HL-60/S4 (cell line): Measurements from ENCODE around the gene SH3TC1.

Experiments
- in situ Hi-C: fragments of 300-500 bp; cut with MboI; formaldehyde crosslinking; loops from 2 replicates; pipeline ENCODE4 v1.14.3; 2022; ENCODE audit warnings: low sequenced_read_pairs

Gene SH3TC1

DNA sequence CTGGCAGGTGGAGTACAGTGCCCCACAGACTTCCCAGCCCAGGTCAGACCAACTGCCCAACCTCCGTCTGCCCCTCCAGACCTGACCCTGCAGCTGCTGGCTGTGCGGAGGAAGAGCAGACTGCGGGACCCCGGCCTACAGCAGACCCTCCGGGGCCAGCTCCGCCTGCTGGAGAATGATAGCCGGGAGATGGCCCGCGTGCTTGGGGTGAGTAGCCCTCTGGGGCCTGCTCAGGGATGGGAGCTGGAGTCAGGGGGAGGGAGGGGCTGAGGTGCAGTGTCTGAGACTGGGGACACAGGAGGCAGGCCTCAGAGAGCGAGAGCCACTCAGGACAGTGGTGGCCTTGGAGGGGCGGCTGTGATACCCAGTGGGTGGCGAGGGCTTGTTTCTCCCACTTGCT is 13.5 kb downstream of the SH3TC1 start:
- in situ Hi-C loops, result no loop called here

DNA sequence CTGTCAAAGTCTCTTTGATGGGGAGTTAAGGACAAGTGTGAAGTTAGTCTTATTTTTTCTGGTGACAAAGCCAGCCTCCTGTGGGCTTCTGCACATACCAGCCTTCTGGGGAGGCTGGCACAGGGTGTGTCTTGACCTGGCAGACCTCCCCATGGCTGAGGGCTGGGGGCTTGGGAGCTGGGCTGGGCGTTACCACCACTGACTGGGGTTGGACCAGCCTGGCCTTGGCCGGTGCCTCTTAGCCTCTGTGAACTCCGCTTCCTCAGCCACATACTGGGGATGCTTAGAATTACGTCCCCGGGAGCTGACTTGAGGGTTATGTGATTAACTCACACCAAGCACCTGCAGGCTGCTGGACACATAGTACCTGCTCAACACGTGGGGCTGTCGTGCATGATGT is 14.0 kb downstream of the SH3TC1 start:
- in situ Hi-C loops, result no loop called here

DNA sequence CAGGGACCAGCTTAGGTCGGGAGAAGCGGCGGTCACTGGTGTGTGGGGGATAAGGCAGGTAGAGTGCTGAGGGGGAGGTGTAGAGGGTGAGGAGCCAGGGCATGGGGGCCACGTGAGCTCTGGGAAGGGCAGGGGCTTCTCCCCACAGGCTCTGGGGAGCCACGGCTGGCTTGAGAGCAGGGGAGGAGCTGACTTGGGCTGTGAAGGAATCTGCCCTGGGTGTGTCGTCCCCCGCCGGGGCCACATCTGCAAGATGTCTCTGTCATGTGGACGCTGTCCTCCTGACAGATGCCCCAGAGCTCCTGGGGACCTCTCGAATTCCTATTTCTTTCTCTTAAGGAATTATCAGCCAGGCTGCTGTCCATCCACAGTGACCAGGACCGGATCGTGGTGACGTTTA is 15.0 kb downstream of the SH3TC1 start:
- in situ Hi-C loops, result no loop called here

DNA sequence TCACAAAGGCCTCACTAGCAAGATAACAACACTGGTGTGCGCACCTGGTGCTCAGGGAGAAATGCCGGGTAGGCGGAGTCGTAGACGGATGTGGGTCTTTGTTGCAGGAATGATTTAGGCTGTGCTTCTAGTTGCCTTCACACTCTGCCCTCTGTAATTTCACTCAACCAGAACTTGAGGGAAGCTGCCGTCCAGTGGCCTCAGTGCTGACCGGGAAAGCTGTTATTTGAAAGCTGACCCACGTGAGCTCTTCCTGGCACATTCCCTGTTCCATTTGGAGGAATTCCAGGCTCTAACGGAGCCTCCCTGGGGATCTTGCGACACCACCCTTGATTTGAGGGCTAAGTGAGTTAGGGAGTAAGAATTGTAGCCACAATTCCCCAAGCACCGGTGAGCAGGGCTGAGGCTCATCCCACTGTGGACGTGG is 15.9 kb downstream of the SH3TC1 start:
- in situ Hi-C loops, result no loop called here

DNA sequence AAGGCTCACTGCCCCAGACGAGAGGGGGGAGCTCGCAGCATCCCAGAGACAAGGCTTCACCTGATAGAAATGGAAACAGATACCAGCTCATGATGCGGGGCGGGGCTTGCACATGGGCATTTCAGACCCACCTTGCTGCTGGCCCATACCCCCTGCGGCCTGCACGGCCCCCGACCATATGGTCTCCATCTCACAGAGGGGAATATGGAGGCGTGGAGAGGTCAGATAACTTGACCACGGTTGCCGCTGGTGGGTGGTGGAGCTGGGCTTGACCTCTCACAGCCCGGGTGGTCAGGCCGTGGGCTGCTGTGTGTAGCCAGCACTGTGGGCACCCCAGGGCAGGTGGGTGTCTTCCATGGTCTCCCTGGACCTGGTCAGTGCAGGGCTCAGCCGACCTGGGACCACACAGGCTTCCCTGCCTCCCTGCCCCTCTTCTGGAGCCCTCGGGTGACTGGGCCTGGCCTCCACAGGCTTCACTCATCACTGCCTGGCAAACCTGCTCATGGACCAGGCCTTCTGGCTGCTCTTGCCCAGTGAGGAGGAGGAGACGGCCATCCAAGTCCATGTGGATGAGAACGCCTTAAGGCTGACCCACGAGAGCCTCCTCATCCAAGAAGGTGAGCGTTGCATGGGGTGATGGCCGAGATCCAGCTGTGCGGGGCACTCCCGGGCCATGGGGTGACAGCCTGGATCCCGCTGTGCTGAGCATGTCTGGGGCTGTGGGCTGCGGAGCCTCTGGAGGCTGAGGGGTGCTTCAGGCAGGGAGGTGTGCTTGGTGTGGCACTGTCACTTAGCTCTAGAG is 16.8 kb downstream of the SH3TC1 start:
- in situ Hi-C loops, result no loop called here

DNA sequence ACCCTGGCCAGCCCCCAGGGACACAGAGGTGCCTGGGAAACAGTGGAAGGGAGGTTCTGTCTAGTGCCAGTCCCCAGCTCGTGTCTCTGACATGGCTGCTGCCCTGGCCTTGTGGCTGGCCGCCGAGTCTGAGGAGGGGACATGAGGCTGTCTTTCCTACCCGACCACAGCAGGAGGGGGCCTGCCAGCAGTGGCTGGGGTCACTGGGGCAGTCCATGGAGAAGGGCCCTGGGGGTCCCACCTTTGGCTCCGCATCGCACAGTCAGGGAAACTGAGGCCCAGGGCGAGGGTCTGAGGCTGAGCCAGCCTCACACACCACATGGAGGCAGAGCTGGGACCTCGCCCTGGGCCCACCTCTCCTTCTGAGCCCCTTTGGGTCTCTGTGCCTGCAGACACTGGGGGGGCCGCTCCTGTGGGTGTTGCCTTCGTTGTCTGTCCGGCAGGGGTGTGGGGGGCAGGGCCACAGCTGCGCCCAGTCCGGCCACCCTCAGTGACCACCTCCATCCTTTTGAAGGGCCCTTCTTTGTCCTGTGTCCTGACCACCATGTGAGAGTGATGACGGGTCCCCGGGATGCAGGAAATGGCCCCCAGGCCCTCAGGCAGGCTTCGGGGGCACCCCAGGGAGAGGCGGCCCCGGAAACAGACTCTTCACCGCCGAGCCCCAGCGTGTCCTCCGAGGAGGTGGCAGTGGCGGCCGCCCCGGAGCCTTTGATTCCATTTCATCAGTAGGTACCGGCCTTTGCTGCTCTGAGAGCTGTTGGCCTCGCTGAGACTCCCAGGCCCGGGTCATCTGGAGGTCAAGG is 17.6 kb downstream of the SH3TC1 start:
- in situ Hi-C loops, result no loop called here

DNA sequence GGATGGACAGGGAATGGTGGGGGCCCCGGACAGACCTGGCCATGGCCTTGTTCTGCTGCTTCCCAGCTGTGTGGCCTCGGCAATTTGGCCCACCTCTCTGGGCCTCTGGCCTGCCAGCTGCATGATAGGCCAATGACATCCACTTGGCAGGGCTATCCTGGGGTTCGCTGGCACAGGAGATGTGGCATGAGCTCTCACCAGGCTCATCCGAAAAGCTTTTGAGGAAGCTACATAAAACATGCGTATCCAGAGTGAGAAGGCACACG is 18.1 kb downstream of the SH3TC1 start:
- in situ Hi-C loops, result no loop called here

DNA sequence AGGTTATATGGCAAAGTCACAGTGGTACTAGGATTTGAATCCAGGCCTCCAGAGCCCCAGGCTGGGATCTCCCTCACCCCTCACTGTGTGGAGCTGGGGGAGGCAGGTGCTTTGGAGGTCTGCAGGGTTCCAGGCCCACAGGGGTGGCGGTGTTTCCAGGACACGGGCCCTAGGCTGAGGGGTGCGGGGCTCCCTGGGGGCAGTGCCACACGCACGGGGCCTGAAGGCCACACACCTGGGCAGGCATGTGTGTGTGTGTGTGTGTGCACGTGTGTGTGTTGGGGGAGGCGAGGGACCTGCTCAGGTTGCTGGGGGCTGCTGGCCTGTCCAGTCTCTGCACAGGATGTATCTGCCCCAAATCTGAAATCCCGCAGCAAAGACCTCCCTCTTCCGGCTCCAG is 18.8 kb downstream of the SH3TC1 start:
- in situ Hi-C loops, result no loop called here

DNA sequence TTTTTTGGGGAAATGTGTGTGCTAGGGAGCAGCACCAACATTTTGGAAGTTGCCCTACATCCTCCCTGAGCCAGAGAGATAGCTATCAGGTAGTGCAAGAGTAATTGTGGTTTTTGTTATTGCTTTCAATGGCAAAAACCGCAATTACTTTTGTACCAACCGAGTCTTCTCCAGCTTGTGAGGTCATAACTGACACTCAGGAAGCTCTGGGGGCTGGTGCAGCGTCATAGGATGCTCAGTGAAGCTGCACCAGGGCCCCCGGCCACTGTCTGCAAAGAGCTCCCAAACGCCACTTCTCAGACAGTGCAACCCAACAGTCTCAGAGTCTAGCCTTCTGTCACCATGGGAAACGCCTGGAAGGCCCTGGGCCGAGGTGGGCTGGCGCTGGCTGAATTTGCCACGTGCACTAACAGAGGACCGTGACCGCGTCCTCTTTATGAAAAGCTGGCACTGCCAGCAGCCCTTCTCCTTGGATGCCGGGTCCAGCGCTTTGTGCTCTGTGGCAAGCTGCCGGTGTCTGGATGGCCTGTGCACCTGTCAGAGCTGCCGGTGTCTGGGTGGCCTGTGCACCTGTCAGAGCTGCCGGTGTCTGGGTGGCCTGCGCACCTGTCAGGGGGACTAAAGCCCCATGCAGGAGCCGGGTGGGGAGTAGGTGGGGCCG is 19.4 kb downstream of the SH3TC1 start:
- in situ Hi-C loops, result no loop called here

DNA sequence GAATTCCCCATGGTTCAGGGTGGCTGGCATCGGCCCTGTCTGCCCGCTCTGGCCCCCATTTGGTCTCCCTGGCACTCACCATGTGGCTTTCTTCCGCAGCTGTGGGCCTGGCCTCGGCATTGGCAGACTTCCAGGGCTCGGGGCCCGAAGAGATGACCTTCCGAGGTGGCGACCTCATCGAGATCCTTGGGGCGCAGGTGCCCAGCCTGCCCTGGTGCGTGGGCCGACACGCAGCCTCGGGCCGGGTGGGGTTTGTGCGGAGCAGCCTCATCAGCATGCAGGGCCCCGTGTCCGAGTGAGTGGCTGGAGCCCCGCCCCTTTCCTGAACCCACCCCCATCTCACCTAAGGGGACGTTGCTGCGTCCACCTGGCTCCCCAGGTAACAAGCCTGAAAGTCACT is 20.1 kb downstream of the SH3TC1 start:
- in situ Hi-C loops, result no loop called here

DNA sequence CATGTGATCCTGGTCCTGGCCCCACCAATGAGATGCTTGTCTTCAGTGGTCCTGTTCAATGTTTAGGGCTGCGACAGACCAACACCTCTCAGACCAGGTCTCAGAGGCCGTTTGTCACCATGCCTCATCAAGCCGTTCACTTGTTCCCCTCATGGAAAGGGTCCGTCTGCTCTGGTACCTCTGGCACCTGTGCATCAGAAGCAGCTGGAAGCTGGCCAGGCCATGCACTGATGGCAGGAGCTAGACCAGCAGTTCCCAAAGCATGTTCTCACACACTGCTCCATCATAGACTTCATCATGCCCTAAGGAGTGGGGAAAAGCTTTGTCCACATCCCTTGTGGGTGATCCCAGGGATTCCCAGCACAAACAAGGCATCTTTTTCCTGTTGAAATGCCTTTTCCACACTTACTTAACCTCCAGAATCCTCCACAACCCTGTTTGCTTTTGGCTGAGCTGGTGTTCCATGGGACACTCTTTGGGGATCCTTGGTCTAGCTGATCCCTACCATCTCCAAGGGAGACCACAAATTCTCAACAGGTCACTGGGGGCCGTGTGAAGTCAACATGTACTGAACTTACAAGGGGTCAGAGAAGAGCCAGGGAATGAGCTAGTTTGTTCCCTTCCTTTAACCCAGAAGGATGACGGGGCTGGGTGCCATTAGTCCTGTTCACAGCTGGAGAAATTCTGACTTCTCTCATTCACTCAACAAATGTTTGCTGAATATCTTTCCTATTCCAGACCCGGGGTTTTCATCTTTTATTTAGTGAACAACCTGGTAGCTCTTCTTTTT is 21.8 kb downstream of the SH3TC1 start:
- in situ Hi-C loops, result no loop called here

DNA sequence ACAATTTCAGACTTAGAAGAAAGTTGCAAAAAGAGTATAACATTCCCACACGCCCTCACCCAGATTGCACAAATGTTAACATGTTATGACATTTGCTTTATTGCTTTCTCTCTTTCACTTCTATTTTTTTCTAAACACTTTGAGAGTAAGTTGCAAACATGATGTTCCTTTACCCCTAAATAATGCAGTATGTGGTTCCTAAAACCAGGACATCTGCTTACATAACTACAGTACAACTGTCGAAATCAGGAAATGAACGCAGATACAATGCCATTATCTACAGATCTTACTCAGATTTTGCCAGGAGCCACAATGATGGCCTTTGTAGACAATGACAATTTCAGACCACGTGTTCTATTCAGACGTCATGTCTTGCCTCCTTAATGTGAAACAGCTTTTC is 22.4 kb downstream of the SH3TC1 start:
- in situ Hi-C loops, result no loop called here

DNA sequence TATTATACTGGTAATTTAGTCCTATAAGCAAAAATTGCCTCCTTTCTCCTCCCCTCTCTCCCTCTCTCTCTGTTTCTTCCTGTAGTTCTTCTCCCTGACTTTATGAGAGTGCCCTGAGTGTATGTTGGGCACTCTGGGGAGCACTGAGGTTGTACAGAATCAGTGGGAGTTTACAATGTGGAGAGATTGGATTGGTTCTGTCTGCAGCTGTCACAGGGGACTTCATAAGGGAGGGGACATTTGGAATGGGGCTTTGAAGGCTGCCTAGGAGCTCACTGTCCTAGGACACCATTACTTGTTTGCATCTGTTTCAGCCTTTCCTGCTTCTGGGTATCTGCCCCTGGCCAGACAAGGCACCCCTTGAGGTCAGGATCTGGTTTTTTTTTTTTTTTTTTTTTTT is 22.9 kb downstream of the SH3TC1 start:
- in situ Hi-C loops, result no loop called here

DNA sequence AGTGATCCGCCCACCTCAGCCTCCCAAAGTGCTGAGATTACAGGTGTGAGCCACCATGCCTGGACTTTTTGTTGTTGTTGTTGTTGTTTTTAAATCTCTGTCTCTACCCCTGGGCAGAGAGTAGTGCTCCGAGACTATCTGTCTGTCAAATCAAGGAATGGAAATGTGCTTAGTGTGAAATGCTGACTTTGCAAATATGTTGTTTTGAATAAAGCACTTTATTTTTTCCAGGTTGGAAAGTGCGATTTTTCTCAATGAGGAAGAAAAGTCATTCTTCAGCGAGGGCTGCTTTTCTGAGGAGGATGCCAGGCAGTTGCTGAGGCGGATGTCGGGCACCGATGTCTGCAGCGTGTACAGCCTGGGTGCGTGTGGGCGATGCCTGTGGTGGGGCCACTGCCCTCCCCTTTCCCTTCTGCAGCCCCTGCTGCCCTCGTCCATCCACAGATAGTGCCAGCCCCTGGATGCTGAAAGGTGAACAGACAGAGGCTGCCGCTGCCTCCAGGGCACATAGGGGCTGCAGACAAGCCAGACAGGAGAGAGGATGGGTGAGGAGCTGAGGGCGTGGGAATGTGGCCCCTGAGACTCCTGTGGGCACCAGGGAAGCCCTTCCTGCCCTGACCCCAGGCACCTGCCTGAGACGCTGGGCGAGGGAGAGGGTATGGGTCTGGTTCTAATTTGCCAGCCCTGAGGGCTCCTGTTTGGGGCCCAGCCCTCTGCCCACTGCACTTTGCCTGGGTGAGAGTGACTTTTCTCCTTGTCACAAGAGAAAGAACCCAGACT is 23.7 kb downstream of the SH3TC1 start:
- in situ Hi-C loops, result no loop called here

DNA sequence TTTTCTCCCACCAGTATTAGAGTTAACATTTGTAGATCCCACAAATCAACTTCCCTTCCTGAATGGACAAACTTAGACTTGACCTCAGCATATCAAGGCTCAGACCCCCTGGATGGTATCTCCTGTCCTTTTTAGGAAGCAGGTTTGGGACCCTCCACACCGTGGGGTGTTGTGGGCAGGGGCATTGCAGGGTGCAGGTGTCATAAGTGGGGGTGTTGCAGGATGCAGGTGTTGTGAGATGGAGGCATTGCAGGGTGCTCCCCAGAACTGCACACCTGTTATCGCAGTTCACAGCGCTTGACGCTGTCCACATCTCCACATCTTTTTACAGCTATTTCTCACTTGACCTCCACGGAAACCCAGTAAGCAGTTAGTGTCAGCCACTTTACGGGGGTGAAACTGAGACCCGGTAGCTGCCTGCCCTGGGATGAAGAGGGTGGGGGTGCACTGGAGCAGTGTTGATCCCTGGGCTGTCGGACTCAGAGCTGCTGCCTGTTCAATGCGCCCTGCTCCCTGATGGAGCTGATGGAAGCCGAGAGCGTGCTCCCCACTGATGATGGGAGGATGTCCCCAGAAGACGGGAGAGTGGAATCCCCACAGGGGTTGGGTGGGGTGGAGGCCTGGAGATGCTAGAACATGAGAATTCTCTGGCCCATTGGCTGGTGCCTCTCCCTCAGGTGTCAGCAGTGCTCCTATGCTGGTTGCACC is 25.3 kb downstream of the SH3TC1 start:
- in situ Hi-C loops, result no loop called here

DNA sequence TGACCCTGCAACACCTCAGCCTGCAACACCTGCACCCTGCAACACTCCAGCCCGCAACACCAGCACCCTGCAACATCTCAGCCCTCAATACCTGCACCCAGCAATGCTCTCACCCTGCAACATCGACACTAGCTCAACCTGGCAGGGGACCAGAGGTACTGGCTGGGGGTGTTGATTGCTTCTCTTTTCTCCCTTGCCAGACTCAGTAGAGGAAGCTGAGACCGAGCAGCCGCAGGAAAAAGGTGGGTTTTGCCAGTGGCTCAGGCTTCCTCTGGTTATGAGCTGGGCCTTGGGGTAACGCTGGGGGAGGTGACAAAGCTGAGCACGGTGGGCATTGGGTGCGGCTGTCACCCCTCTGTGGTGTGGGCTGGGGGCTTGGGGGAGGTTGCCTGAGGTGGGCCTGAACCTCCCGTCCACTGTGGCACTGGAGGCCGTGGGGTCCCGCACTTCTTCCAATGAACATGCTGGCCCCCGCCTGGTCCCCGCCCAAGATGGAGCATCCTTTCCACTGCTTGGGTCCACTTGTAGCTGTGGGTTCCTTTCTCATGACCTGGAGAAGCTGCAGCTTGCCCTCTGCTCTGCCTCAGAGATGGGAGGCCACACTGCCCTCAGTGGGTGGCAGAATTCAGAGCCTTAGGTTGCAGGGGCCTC is 26.0 kb downstream of the SH3TC1 start:
- in situ Hi-C loops, result no loop called here

DNA sequence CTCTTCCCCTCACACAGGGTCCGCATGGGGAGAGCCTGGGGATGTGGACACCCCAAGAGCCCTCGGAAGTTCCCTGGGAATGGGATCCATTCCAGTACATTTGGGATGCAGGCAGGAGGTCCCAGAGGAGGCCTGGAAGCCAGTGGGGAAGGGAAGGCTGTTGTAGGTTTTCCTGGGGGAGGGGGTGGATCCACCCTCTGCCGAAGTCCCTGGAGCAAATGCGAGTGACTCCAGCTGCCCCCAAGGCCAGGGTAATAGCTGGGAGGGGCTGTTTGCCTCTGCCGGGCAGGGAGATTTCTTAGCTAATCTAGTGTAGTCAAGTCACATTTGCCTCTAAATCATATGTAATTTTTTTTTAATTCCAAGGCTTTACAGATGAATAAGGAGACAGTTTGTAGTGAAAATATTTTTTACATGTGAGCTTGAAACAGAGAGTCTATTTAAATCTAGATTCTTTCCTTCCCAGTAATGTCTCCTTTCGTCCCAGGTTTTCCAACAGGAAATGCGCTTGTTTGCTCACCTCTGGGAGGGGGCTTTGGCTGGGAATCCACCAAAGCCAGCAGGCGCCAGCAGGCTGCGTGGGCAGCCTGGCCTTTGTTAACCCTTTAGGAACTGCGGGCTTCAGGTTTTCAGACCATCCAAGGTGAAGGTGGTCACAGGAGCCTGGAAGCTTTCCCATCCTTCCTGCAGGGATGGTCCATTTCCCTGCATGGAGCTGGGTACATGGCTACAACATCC is 26.8 kb downstream of the SH3TC1 start:
- in situ Hi-C loops, result no loop called here

DNA sequence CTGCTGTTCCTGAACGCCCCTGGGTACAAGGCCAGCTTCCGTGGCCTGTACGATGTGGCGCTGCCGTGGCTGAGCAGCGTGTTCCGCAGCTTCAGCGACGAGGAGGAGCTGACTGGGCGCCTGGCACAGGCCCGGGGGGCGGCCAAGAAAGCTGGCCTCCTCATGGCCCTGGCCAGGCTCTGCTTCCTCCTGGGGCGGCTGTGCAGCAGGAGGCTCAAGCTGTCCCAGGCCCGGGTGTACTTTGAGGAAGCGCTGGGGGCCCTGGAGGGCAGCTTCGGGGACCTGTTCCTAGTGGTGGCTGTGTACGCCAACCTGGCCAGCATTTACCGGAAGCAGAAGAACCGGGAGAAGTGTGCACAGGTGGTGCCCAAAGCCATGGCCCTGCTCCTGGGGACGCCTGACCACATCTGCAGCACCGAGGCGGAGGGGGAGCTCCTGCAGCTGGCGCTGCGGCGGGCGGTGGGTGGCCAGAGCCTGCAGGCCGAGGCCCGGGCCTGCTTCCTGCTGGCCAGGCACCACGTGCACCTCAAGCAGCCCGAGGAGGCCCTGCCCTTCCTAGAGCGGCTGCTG is 28.2 kb downstream of the SH3TC1 start:
- in situ Hi-C loops, result no loop called here
